Superior temporal gyrus (tissue), 1 donor: Measurements from ENCODE around the gene SOCS6.
"Not testable (repeated sequence)": the region's sequence is repeated elsewhere in the genome, so short reads cannot be mapped to it uniquely, and the experiment has no call there.

Experiments used
- DNase-seq: peaks from one replicate; pipeline ENCODE4 v3.0.0-alpha.2; 2016; ENCODE audit errors: extremely low spot score

SOCS6 gene

DNA sequence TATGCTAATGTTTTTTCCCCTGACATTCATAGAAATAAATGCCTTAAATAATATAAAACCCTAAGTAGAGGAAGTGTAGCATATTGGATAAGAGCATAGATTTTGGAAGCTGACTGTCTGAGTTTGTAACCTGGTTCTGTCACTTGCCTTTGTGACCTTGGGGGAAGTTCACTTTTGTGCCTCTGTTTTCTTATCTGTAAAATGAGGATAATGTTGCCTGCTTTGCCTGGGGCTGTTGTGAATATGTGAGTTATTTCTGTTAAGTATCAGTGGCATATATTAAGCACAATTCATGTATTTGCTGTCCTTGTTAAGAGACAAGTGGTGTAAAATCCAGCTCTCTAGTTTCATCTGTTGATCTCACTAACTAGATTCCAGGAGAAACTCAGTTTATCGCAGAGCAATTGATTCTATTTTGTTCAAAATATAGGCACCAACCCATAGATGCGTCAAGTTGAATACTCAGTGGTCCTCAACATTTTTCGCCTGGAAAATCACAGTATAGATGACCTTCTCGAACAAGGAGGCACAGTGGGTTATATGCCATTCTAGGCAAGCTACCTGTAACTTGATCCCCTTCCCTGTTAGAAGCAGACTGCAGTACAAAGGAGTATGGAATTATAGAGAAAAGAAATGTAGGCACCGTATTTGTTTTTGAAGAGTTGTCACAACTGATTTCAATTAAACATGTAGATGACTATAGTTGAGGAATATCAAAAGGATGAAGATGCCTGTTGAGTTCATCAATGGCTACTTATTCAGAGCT is 67.0 kb downstream of the SOCS6 start:
- no peak for DNase-seq

DNA sequence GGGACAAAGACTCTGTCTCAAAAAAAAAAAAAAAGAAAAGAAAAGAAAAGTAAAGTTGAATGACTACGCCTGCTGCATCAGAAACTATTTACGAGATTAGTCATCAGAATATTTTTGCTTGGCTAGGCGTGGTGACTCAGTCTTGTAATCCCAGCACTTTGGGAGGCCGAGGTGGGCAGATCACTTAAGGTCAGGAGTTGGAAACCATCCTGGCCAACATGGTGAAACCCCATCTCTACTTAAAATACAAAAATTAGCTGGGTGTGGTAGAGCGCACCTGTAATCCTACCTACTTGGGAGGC is 69.2 kb downstream of the SOCS6 start:
- DNase-seq: not testable (repeated sequence)

DNA sequence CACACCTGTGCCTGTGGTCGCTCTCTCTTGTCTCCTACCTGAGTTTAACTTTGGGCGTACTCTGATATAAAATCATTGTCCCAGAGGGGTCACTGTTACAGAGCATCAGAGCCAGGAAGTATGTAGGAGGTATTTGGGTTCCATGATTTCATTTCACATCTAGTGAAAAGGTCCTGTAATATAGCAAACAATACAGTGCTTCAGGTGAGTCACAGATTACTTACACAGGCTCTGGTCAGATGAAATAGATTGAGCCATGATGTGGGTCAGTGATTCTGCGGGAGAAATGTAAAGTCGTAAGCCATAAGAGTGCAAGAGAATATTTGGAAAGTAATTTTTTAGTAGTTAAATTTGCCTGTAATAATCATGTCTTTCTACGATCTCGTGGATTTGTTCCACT is 70.2 kb downstream of the SOCS6 start:
- no peak for DNase-seq

DNA sequence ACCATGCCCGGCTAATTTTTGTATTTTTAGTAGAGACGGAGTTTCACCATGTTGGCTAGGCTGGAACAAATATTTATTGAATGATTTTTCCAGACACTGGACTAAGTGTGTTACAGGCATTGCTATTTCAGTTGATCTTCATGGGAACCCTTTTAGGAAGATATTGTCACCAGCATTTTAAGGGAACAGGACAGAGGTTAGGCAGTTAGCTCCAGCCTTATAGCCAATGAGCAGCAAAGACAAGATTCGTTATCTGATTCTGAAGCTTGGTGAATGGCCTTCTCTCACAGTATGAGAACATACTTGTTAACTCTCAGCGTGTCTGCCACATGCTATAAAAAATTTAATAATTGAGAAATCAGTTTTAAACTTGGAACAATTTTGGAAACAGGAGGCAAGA is 73.4 kb downstream of the SOCS6 start:
- no peak for DNase-seq

DNA sequence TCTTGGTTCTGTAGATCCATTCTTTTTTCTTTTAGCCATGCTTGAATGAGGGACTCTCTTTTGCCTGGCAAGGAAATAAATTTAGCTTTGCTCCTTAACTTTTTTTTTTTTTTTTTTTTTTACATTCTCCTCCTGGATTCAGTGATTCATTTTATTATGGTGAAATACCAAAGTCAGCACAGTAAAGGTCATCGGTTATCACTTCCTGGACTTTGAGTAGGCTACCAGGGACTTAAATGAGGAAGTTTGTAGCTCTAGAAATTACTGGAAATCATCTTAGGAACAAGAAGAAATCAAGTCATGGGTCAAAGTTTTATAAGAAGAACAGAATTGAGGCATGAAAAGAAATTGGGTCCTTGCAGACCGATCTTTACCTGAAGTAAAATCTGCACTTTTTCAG is 75.0 kb downstream of the SOCS6 start:
- no peak for DNase-seq

DNA sequence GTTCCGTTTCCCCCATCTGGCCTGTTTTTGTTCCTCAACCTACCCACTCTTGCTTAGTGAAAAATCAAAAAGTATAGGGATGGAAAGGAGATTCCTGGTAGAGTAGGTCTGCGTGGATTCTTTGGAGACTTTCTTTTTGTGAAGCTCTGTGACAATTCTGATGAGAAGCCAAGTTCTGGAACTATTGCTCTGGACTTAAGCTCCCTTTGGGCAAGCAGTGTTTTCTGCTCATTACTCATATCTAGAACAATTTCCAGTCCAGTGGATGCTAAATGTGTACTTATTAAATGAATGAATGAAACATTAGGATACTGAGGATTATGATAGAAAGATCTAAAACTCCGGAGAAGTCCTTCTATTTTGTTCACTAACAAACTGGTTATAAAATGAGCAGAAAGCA is 76.5 kb downstream of the SOCS6 start:
- no peak for DNase-seq

DNA sequence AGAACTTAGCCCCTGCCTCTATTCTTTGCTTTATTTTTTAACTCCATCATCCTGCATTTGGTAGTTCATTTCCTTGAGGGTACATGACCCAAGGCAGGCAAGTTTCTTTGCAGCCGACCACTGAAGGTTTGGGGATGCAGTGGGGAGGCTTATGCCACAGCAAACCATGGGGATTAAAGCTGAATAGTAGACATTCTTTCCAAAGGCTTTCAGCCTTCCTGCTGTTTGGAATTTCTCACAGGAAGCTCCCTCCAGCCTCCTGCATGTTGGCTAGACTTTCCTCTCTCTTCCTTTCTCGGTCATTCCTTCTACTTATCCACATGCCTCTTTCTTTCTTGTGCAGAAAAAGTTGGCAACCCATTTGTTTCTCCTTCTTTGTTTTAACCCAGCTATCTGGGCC is 77.3 kb downstream of the SOCS6 start:
- no peak for DNase-seq

DNA sequence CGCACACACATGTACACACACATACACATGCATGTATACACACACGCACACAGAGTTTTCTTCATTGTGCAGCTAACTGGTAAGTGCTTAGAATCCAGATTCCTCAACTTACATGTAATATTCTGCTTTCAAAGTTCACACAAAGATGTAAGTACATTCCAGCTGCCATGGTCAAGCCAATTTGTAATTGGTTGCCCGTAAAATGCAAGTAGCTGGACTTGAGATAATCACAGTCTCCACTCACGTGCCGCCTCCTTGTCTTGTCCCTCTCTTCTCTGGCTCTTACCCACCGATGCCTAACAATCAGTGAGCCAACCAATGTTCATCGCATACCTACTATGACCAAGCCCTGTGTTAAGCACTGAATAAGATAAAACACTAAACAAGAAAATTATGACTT is 77.8 kb downstream of the SOCS6 start:
- DNase-seq: no peak

DNA sequence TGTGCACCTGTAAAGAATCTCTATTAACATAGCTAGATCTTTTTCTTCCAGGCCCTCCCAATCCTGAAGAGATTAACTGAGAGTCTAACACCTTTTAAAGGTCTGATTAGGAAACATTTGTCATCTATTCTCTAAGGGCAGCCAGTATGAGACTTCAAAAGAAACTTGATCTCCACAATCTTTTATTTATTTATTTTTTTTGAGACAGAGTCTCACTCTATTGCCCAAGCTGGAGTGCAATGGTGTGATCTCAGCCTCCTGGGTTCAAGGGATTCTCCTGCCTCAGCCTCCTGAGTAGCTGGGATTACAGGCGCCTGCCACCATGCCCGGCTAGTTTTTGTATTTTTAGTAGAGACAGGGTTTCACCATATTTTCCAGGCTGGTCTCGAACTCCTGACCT is 78.5 kb downstream of the SOCS6 start:
- not testable (repeated sequence) for DNase-seq

DNA sequence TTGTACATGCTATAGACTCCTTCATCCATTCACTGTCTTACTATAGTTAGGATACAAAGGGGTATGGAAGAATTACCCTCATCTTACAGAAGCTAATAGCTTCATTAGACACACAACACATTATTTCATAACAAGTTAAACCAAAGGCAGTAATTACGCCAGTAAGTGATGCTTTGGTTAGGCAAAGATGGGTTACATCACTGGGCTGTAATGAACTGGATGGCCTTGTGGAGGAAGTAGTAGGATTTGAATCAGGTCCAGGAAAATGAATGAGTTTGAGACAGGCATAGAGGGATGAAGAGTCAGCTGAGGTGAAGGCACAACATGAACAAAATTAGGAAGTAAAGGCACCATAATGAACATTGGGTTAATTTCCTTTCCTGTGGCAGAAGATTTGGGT is 80.1 kb downstream of the SOCS6 start:
- no peak for DNase-seq

DNA sequence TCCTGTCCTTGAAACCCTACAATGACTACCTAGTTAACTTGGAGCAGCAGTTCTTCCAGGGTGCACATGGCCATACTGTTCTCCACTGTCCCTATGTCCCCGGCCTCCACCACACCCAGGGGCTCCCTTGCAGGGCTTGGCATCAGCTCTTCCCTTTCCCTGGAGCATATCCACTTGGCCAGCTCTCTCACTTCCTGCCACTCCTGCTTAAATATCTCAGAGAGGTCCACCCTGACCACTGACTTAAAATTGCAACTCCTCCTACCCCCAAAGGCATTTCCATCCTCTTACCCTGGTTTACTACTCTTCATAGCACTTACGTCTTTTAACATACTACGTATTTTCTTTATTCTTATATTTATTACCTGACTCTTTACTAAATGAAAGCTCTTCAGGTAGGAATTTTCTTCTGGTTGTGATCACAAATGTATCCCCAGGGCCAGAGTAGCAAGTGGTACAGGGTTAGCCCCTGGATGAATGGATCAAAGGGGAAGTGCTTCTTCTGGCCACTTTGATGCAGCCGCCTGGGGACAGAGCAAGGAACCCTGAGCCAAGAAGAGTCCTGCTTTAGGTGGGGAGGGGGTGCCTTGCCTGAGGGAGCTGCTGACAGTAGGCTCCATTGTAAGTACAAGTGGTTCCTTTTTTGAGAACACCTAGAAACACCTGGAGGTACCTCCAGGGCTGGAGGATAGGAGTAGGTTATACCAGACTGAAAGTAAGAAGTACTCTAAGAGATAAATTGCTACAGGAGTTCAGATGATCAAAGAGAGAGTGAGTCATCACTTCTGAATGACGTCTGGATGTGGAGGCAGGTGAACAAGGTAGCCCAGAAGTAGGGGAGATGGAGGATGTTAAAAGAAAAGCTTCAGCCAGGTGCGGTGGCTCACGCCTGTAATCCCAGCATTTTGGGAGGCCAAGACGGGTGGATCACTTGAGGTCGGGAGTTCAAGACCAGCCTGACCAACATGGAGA is 82.2 kb downstream of the SOCS6 start:
- no peak for DNase-seq

DNA sequence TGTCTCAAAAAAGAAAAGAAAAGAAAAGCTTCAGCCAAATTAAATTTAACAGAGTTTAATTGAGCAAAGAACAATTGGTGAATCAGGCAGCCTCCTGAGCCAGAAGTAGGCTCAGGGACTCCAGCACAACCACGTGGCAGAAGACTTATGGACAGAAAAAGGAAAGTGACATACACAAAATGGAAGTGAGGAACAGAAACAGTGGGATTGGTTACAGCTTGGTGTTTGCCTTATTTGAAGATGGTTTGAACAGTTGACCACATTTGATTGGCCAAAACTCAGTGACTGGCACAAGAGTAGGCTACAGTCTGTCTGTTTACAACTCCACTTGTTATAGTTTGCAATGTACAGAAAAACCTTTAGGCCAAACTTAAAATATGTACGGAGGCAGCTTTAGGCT is 83.1 kb downstream of the SOCS6 start:
- DNase-seq: no peak

DNA sequence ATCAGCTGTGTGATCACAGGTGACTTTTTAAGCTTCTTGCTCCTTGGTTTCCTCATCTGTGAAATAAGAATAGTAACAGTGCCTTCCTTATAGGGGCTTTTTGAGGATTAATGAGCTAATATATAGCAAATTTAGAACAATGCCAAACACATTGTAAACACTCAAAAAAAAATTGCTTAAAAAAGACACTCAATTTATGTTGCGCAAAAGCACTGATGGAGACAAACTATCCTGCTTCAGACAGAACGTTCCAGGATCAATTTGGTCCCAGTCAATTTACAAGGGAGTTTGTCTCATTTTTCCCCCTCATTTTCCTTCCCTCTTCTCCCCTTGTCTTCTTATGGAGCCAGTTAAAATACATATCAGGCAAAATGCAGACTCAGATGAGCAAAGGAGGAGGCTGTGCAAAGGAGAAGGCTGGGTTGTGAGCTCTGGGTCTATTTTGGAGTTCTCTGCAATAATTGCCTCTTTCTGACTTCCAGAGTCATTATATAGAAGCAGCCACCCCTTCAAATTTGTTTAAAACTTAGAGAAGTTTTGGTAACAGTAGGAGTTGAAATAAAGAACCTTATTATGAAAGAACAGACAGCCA is 83.7 kb downstream of the SOCS6 start:
- no peak for DNase-seq

DNA sequence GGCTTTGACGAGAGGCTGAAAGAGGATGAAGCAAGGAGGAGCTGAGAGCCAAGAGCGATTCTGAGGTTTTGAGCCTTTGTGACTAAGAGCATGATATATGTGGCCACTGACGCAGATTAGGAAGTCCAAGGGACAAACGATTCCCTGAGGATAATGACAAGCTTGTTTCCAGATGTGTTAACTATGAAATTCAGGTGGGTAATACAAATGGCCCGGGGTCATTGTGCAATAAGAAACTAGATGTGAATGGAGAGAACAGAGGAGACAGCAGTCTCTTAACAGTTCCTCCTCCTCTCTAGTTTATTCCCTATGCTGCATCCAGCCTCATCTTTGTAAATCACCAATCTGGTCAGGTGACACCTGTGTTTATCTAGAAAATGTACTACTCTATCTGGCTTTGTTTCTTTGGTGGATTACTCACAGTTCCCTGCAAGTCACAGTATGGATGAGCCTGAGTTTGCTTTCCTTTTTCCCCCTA is 84.2 kb downstream of the SOCS6 start:
- no peak for DNase-seq

DNA sequence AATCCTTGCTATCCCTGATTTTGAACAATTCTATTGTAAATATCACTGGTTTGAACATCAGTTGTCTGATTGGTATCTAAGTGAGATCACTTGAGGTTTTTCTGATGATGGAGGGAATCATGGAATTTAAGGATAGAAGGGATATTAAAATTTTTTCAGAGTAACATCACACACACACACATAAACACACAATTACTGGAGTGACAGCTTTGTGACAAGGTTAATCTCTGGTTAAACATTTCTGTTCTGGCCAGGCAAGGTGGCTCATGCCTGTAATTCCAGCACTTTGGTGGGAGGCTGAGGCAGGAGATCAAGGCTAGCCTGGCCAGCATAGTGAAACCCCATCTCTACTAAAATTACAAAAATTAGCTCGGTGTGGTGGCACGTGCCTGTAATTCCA is 85.3 kb downstream of the SOCS6 start:
- no peak for DNase-seq

DNA sequence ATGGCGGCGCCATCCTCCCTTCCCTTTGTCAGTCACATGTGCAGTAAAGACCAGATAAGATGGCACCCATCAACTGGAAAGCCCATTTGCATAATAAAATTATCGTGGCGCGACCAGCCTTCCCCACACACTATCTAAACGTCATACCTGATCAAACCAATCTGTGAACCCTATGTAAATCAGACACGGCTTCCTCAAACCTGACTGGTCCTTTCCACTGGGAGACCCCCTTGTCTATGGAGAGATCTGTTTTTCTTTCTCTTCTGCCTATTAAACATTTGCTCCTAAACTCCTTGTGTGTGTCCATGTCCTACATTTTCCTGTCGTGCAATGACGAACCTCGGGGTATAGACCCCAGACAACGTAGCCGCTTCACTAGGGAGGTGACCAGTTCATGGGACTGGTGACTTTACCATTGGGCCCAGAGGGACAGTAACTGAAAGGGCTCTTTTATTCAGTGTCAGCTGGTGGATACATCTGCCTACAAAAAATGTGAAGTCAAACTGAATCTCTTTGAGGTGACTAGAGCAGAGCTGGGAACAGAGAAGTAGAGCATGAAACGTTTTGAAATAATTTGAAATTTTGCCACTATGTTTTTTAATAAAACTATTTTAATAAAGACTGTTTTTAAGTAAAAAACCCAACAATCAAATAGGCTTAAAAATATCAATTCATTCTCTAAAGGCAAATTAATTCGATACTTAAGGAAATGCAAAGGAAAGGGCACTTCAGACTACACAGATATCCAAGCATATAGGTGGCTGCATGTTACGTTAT is 87.5 kb downstream of the SOCS6 start:
- no peak for DNase-seq

DNA sequence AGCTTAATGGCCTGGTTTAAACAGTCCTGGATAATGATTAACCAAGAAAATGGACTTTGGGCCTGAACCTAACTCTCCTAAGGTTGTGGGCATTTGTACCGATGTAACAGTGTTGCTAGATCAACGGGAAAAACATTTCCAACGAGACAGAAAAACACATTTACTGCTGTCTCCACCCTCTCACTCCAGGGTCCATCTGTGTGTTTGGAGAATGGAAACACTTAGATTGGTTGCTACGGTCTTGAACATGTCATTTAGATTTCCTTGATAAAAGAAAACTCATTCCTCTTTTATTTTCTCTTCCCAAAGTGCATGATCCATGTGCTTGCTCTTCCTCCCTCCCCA is 88.0 kb downstream of the SOCS6 start:
- no peak for DNase-seq

DNA sequence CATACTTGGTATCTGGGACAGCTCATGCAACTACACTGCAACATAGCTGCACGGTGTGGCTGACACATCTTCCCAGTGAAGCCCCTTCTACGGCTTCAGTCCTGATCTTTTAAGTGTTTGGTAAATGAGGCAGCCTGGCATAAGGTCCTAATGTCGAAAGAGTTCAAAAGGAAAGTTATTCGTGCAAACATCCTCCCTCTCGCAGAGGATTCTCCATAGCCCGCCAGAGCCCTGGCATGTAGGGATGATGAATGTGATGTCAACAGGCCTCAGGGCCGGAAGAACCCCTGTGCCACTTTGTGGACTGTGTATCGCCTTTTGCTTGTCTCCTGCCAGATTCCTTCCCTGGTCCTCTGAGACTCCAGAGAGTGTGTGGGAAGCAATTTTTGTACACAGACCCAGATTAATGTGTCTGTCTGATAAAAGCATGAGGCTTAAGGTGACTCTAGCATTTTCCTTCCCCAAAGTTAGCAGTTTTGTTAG is 88.5 kb downstream of the SOCS6 start:
- DNase-seq: no peak

DNA sequence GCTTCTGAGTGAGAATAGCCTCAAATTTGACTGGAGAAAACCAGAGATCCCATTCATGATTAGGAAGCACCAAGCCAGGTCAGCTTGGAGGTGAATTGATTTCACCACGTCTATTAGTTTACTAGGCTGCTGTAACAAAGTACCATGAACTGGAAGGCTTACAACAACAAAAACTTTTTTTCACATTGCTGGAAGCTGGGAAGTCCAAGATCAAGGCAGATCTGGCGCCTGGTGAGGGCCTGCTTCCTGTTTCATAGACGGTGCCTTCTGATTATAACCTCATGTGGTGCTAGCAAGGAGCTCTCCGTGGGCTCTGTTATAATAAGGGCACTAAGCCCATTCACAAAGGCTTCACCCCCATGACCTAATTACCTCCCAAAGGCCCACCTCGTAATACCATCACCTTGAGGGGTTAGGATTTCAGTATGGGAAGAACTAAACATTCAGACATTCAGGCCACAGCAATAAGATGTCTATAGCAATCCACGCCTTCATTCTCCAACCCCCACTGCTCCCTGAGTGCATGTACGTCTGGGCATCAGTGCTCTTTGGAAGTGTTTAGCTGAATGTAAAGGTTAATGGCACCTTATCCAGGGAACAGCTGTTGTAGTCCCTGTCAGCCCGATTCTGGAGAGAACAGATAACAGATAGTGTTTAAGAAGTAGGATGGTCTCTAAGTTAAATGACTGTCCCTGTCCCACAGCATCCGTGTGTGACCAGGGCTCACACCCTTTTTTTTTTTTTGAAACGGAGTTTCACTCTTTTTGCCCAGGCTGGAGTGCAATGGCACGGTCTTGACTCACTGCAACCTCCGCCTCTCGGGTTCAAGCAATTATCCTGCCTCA is 89.2 kb downstream of the SOCS6 start:
- no peak for DNase-seq
